Fibroblast of villous mesenchyme (primary cell): Measurements from ENCODE around the gene PRKCD. TPM values are rescaled to one million over a fixed set of nuclear protein-coding genes. Genes with fewer than 3 reads are reported as not detected.

Experiments used
- DNase-seq: peaks from one replicate; pipeline ENCODE4 v3.0.0-alpha.2; 2010; ENCODE audit warnings: low read depth
- H3K4me3 ChIP-seq: 2 replicates; pipeline ENCODE4 v1.5.1; 2011; ENCODE audit warnings: low read depth, mild to moderate bottlenecking, low read length
- total RNA-seq: library from RNA; depleted of rRNA; stranded (reverse); fragments of >200 nt; gene quantifications from 2 replicates; pipeline ENCODE4 v1.2.3, GENCODE V29; 2012
- TF ChIP-seq, protein P1 (sequence below): IDR thresholded peaks from 2 replicates; pipeline ENCODE4 v1.5.1; 2012; ENCODE audit warnings: low read depth, mild to moderate bottlenecking, low read length; ENCODE audit not compliant: insufficient read depth

Gene PRKCD
- total RNA-seq, 1 donor, result 1.7 TPM

DNA sequence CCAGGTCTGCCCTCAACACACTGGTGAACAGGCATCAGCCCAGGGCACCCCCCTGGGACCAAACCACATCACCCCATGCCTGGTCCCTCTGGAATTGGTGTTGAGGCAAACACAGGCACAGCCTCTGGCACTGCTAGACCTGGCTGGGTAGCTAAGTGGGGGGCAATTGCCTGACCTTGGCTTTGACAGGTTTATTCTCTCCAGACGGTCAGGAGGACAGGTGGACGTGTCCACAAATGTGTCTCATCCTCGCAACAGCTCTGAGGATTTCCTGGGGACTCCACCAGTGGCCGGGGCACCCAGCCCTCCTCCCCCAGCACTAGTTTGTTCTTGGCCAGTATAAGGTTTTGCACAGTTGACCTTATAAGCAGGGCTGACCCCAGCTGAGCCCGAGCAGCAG lies 63.5 kb downstream of the PRKCD start:
- DNase-seq, result no peak
- TF ChIP-seq, protein P1, sequence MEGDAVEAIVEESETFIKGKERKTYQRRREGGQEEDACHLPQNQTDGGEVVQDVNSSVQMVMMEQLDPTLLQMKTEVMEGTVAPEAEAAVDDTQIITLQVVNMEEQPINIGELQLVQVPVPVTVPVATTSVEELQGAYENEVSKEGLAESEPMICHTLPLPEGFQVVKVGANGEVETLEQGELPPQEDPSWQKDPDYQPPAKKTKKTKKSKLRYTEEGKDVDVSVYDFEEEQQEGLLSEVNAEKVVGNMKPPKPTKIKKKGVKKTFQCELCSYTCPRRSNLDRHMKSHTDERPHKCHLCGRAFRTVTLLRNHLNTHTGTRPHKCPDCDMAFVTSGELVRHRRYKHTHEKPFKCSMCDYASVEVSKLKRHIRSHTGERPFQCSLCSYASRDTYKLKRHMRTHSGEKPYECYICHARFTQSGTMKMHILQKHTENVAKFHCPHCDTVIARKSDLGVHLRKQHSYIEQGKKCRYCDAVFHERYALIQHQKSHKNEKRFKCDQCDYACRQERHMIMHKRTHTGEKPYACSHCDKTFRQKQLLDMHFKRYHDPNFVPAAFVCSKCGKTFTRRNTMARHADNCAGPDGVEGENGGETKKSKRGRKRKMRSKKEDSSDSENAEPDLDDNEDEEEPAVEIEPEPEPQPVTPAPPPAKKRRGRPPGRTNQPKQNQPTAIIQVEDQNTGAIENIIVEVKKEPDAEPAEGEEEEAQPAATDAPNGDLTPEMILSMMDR, result no peak
- H3K4me3 ChIP-seq, result no peak overlapping the region

DNA sequence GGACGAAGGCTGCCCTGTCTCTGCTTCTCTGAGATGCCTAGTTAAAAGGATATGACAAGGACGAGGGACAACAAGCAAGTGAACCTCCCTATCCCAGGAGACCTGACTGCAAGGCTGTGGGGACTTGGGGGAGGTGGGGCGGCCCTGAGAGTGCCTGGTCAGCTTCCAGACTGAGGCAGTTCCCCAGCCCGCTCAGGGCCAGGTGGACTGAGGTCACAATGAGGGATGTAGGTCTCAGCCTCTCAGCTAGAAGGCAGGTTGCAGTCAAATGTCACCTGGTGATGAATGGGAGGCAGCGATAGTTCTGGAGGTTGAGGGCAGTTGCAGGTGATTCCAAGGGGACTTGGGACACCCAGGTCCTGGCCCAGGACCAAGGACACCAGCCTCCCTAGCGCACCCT lies 64.2 kb downstream of the PRKCD start:
- no peak for DNase-seq
- H3K4me3 ChIP-seq, result no peak overlapping the region
- TF ChIP-seq, protein P1, result no peak

DNA sequence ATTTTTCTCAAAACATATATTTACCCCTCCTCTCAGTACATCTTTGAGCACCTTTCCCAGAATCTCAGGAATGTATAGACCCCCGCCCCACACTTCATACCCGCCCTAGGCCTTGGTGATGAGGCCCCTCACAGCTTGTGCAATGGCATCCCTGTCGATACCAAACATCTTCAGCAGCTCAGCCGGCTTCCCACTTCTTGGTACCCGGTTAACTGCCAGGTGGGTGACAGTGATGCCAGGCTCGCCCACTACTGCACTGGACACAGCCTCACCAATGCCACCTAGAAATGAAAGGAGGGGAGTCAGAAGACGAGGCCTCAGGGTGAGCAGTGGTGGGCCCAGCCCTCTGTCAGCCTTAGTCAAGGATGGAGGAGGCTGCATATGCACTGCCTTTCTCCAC lies 64.6 kb downstream of the PRKCD start:
- H3K4me3 ChIP-seq, result no peak overlapping the region
- DNase-seq, result no peak

DNA sequence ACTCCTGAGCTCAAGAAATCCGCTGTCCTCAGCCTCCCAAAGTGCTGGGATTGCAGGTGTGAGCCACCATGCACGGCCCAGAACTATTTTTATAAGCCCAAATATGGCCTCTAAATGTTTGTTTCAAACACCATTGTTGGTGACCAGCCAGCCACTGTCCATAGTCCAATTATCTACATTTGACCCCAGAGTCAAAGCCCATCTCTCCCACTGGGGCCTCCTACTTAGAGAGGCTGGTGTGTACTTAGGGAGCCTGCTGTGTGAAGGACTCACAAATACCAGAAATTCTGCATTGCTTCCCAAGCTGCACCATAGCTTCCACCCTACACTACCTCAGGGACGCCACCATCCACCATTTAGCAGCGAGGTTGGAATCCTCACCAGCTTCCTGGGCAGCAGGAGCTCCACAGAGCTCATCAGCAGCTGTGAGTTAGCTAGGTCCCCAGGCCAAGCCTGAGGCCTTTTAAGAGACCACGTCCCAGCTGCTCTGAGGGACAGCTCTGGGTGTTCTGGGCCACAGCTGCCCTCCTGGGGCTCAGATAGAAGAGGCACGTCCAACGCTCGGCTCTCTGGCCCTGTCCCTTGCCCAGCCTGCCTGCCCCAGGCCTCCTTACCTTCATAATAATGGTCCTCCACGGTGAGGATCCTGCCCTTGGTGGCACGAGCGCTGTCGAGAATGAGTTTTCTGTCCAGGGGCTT lies 65.3 kb downstream of the PRKCD start:
- TF ChIP-seq, protein P1, result no peak
- no peak overlapping the region for H3K4me3 ChIP-seq
- DNase-seq, result no peak

More for the DNA sequence above, 64.6 kb downstream of the PRKCD start:
- TF ChIP-seq, protein P1, result no peak

DNA sequence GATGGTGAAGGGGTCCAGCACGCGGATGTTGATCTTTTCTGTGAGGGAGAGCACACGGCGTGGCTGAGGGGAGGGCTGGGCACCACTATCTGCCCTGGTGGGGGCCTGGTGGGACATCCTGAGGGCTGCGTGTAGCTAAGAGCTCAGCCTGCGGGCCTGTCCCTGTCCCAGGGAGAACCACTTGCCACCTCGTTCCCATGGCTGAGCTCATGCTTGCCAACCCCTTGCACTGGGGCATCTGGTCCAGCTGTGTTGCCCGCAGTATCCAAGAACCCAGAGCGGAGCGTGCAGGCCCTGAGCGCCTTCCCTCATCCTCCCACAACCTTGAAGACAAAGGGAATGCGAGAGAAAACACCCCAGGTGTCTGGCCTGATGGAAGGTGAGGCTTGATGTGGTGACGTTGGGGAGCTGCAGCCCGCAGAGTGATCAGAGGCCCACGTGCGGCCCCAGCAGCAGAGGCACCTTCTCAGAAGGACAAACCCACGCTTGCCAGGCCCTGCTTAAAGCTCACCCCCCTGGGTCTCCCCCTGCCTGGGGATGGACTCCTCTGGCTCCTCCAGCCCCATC lies 65.9 kb downstream of the PRKCD start:
- no peak for DNase-seq
- TF ChIP-seq, protein P1, result no peak
- H3K4me3 ChIP-seq, result no peak overlapping the region

DNA sequence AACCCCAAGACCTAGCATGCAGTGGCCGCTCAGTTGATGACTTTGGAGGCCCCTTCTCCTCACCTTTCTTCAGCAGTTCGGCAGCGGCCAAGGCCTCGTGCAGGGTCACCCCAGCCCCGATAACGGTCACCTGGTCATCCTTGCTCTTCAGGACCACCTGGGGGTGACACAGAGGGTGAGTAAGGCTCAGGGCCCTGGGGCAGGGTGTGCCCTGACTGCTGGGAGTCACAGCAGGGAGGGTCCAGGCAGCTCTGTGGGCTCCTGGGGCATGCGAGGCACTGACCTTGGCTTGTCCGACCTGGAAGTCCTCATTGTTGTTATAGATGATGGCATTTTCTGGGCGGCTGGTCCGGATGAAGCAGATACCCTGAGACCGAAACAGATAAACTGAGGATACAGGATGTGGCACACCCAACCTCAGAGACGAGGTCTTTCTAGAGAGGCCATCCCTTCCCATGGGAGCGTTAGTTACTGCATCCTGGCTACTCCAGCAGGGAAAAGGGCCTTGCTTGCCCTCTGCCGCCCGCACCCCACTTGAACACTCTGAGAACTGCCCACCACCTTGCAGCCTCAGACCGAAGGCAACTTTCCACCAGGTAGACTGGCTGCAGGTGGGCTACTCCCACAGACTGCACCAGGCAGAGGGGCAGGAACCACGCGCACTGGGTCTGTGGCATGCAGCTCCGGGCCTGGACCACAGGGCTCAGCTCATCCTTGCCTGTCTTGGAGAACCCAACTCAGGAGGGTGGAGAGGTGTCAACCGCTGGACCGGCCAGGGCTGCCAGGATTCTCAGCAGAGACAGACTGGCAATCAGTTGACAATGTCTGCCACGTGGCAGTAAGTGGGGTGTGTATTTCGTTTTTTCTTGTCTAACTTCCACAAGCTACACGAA lies 67.2 kb downstream of the PRKCD start:
- TF ChIP-seq, protein P1, result no peak
- DNase-seq, result no peak
- H3K4me3 ChIP-seq, result no peak overlapping the region
